ENCODE measurements around the gene SURF6. TPM values are rescaled to one million over a fixed set of nuclear protein-coding genes. Genes with fewer than 3 reads are reported as not detected.

Gene SURF6
- total RNA-seq, 1 experiment from 2014 or later: 16.1 TPM

DNA sequence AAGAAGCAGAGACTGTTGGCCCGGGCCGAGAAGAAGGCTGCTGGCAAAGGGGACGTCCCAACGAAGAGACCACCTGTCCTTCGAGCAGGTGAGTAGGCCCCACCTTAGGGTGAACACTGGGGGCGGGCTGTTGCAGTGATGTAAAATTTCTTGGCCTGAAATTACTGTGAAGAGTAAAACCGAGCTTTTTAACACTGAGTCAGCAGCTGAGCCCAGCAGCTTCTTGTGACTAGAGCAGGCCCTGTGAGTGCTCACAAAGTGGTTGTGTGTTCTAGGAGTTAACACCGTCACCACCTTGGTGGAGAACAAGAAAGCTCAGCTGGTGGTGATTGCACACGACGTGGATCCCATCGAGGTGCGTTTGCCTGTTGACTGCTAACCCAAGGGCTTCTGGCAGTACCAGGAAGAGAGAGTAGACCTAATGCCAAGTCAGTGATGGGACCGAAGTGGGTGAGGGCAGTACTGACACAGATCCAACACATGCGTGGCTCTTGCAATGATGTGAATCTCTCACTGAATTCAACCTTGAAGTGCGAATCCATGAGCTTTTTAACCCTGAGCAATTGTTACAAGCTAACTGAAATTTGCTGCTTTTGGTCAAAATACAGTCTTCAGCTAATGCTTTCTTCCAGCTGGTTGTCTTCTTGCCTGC is 14.1 kb upstream of the SURF6 start:
- intact Hi-C loops (cut with micrococcal nuclease; ENCODE audit: unreplicated experiment): loop anchor here (10.0 kb wide), 1 partner anchor 135 kb away; no protein-coding TSS in a partner anchor
- in situ Hi-C loops (cut with HindIII; ENCODE audit: low pct_unique_long_range_greater_than_20kb, low sequenced_read_pairs): no loop called here
- Histone ChIP-seq H3K9me3 (ENCODE audit: control insufficient read depth, insufficient read depth, low read depth, low read length) (no peaks in the 10 kb centered on the region), H3K27me3 (ENCODE audit: control insufficient read depth, insufficient read depth, low read length) (no peaks in the 10 kb centered on the region), H3K4me1 (ENCODE audit: control insufficient read depth, insufficient read depth, low read length) (peaks cover 19% of the 10 kb centered on the region), H3K36me3 (ENCODE audit: control insufficient read depth, insufficient read depth, low read length) (peaks cover 23% of the 10 kb centered on the region), H3K4me3 (ENCODE audit: low read depth in 2 of 2, low read length in 2 of 2) (peak overlapping the region; percentile 74 to 97), H3K27ac (ENCODE audit: low read length) (peak overlapping the region; percentile 94)
- TF ChIP-seq TCF7L2 (IDR thresholded peaks at IDR 0.05; ENCODE audit: low read depth, low read length): no peak
- TF ChIP-seq, protein P1, sequence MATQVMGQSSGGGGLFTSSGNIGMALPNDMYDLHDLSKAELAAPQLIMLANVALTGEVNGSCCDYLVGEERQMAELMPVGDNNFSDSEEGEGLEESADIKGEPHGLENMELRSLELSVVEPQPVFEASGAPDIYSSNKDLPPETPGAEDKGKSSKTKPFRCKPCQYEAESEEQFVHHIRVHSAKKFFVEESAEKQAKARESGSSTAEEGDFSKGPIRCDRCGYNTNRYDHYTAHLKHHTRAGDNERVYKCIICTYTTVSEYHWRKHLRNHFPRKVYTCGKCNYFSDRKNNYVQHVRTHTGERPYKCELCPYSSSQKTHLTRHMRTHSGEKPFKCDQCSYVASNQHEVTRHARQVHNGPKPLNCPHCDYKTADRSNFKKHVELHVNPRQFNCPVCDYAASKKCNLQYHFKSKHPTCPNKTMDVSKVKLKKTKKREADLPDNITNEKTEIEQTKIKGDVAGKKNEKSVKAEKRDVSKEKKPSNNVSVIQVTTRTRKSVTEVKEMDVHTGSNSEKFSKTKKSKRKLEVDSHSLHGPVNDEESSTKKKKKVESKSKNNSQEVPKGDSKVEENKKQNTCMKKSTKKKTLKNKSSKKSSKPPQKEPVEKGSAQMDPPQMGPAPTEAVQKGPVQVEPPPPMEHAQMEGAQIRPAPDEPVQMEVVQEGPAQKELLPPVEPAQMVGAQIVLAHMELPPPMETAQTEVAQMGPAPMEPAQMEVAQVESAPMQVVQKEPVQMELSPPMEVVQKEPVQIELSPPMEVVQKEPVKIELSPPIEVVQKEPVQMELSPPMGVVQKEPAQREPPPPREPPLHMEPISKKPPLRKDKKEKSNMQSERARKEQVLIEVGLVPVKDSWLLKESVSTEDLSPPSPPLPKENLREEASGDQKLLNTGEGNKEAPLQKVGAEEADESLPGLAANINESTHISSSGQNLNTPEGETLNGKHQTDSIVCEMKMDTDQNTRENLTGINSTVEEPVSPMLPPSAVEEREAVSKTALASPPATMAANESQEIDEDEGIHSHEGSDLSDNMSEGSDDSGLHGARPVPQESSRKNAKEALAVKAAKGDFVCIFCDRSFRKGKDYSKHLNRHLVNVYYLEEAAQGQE (IDR thresholded peaks at IDR 0.05; ENCODE audit: insufficient read depth in 1 of 2, low read depth in 2 of 2, low read length in 1 of 2): no peak
- TF ChIP-seq, protein P2, sequence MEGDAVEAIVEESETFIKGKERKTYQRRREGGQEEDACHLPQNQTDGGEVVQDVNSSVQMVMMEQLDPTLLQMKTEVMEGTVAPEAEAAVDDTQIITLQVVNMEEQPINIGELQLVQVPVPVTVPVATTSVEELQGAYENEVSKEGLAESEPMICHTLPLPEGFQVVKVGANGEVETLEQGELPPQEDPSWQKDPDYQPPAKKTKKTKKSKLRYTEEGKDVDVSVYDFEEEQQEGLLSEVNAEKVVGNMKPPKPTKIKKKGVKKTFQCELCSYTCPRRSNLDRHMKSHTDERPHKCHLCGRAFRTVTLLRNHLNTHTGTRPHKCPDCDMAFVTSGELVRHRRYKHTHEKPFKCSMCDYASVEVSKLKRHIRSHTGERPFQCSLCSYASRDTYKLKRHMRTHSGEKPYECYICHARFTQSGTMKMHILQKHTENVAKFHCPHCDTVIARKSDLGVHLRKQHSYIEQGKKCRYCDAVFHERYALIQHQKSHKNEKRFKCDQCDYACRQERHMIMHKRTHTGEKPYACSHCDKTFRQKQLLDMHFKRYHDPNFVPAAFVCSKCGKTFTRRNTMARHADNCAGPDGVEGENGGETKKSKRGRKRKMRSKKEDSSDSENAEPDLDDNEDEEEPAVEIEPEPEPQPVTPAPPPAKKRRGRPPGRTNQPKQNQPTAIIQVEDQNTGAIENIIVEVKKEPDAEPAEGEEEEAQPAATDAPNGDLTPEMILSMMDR (IDR thresholded peaks at IDR 0.05): no peak
- no peak for TF ChIP-seq POLR2AphosphoS5 (IDR thresholded peaks at IDR 0.05; ENCODE audit: low read depth, low read length)
- TF ChIP-seq SIN3A (IDR thresholded peaks at IDR 0.05; ENCODE audit: borderline replicate concordance, insufficient read depth, low read depth, low read length): no peak
- ATAC-seq (no peak), DNase-seq (ENCODE audit: low read depth, low spot score) (no peak)
- no TSS peak for BruUV-seq (replicated peaks)
- ChIA-PET POLR2A (no interaction called here), CTCF (no interaction called here)

DNA sequence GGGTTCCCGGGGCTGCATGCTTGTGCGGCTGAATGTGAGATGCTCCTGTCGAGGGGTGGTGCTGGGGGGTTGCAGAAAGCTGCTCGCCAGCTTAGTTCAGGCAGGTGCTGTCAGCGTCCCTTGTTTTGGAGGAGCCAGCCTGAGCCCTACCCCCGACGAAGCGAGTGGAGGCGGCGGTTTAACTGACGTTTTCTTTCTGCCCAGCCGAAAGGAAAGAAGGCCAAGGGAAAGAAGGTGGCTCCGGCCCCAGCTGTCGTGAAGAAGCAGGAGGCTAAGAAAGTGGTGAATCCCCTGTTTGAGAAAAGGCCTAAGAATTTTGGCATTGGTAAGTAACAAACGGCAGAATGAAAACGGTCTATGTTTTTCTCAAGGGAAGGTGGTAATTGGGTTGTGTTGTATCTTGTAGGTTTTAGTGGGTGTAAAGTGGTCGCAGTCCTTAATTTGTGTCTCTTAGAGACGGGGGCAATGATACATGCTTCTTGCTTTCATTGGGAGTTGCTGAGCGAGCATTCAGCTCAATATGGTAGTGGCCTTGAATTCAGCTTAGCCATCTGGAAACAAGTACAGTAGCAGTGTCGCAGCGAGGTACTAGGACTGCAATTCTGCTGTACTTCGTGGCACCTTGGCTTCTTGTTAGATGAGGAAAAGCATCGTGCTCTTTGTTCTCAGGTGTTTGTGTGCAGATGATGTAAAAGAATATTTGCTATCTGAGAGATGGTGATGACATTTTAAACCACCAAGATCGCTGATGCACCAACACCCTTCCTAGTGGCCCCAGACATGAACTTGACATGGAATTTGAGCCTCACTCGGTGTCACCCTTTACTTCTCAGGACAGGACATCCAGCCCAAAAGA is 13.0 kb upstream of the SURF6 start:
- CTCF ChIA-PET: no interaction called here
- H3K4me3 ChIP-seq (ENCODE audit: low read depth in 2 of 2, low read length in 2 of 2): peak overlapping the region; percentile 74 to 97
- H3K27me3 ChIP-seq (ENCODE audit: control insufficient read depth, insufficient read depth, low read length): no peaks in the 10 kb centered on the region
- ATAC-seq: no peak
- POLR2A ChIA-PET: interaction anchor here (0.5 kb wide), 1 partner anchor 111 kb away, joined by 4 read pairs; no protein-coding TSS in a partner anchor
- BruUV-seq (replicated peaks): TSS peak; percentile 92
- H3K4me1 ChIP-seq (ENCODE audit: control insufficient read depth, insufficient read depth, low read length): peaks cover 19% of the 10 kb centered on the region
- peaks cover 23% of the 10 kb centered on the region for H3K36me3 ChIP-seq (ENCODE audit: control insufficient read depth, insufficient read depth, low read length)
- TF ChIP-seq, protein P2 (IDR thresholded peaks at IDR 0.05): no peak
- TF ChIP-seq POLR2AphosphoS5 (IDR thresholded peaks at IDR 0.05; ENCODE audit: low read depth, low read length) (no peak), TCF7L2 (IDR thresholded peaks at IDR 0.05; ENCODE audit: low read depth, low read length) (no peak), SIN3A (IDR thresholded peaks at IDR 0.05; ENCODE audit: borderline replicate concordance, insufficient read depth, low read depth, low read length) (no peak)
- TF ChIP-seq, protein P1 (IDR thresholded peaks at IDR 0.05; ENCODE audit: insufficient read depth in 1 of 2, low read depth in 2 of 2, low read length in 1 of 2): no peak
- in situ Hi-C loops (cut with HindIII; ENCODE audit: low pct_unique_long_range_greater_than_20kb, low sequenced_read_pairs) (no loop called here), intact Hi-C loops (cut with micrococcal nuclease; ENCODE audit: unreplicated experiment) (no loop called here)
- no peak for DNase-seq (ENCODE audit: low read depth, low spot score)
- no peaks in the 10 kb centered on the region for H3K9me3 ChIP-seq (ENCODE audit: control insufficient read depth, insufficient read depth, low read depth, low read length)
- peak overlapping the region; percentile 94 for H3K27ac ChIP-seq (ENCODE audit: low read length)
